GM21367 (cell line): ENCODE measurements around the gene NACC1.

Experiments
- ATAC-seq: cut with Tn5 transposase; IDR thresholded peaks from one replicate; pipeline ENCODE4 v1.9.1; 2021; ENCODE audit not compliant: unreplicated experiment

NACC1 gene

GRCh38 chr19:13087795-13088537, 30.1 kb upstream of the NACC1 start:
- no peak for ATAC-seq

GRCh38 chr19:13089139-13089856, 28.8 kb upstream of the NACC1 start:
- no peak for ATAC-seq

GRCh38 chr19:13089857-13090507, 28.1 kb upstream of the NACC1 start:
- no peak for ATAC-seq

- ATAC-seq: no peak
These were observed 27.4 kb upstream of the NACC1 start for GRCh38 chr19:13090511-13091231.

GRCh38 chr19:13091400-13092157, 26.5 kb upstream of the NACC1 start:
- ATAC-seq: no peak

- no peak for ATAC-seq
These were observed 25.9 kb upstream of the NACC1 start for GRCh38 chr19:13092158-13092543.

GRCh38 chr19:13092606-13093235, 25.3 kb upstream of the NACC1 start:
- no peak for ATAC-seq

GRCh38 chr19:13093407-13094105, 24.5 kb upstream of the NACC1 start:
- no peak for ATAC-seq

- no peak for ATAC-seq
These were observed 24.0 kb upstream of the NACC1 start for GRCh38 chr19:13094106-13094504.

GRCh38 chr19:13094771-13095392, 23.2 kb upstream of the NACC1 start:
- no peak for ATAC-seq

GRCh38 chr19:13095393-13095784, 22.7 kb upstream of the NACC1 start:
- ATAC-seq: no peak

- ATAC-seq: no peak
These were observed 21.8 kb upstream of the NACC1 start for GRCh38 chr19:13095934-13096927.

- no peak for ATAC-seq
These were observed 21.0 kb upstream of the NACC1 start for GRCh38 chr19:13097033-13097462.

- no peak for ATAC-seq
These were observed 20.4 kb upstream of the NACC1 start for GRCh38 chr19:13097463-13098258.

- ATAC-seq: no peak
These were observed 19.6 kb upstream of the NACC1 start for GRCh38 chr19:13098277-13099072.
